Neural progenitor cell (in vitro differentiated cells): ENCODE measurements around the gene TNP2.

Experiments
- EZH2 ChIP-seq: fragments of 200-600 bp; sonication (generic); IDR thresholded peaks from 2 replicates; pipeline ENCODE4 v1.6.1; 2017; ENCODE audit warnings: antibody characterized with exemption, mild to moderate bottlenecking, moderate library complexity
- EZH2phosphoT487 ChIP-seq: fragments of 200-600 bp; sonication (generic); IDR thresholded peaks from 2 replicates; pipeline ENCODE4 v1.6.1; 2017; ENCODE audit warnings: antibody characterized with exemption
- TF ChIP-seq, protein P1 (sequence below): fragments of 200-600 bp; sonication (generic); IDR thresholded peaks from 2 replicates; pipeline ENCODE4 v1.5.1; 2017; ENCODE audit warnings: antibody characterized with exemption, mild to moderate bottlenecking

GRCh38 chr16:11310997-11311561 is 42.0 kb upstream of the TNP2 start:
- TF ChIP-seq, protein P1, sequence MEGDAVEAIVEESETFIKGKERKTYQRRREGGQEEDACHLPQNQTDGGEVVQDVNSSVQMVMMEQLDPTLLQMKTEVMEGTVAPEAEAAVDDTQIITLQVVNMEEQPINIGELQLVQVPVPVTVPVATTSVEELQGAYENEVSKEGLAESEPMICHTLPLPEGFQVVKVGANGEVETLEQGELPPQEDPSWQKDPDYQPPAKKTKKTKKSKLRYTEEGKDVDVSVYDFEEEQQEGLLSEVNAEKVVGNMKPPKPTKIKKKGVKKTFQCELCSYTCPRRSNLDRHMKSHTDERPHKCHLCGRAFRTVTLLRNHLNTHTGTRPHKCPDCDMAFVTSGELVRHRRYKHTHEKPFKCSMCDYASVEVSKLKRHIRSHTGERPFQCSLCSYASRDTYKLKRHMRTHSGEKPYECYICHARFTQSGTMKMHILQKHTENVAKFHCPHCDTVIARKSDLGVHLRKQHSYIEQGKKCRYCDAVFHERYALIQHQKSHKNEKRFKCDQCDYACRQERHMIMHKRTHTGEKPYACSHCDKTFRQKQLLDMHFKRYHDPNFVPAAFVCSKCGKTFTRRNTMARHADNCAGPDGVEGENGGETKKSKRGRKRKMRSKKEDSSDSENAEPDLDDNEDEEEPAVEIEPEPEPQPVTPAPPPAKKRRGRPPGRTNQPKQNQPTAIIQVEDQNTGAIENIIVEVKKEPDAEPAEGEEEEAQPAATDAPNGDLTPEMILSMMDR, result no peak
- TF ChIP-seq EZH2phosphoT487 (no peak), EZH2 (no peak)
